Fibroblast of villous mesenchyme (primary cell): ENCODE results near the gene ATG12. TPM values are rescaled to one million over a fixed set of nuclear protein-coding genes. Genes with fewer than 3 reads are reported as not detected.

ENCODE experiments used
- DNase-seq: peaks from one replicate; pipeline ENCODE4 v3.0.0-alpha.2; 2010; ENCODE audit warnings: low read depth
- H3K4me3 ChIP-seq: 2 replicates; pipeline ENCODE4 v1.5.1; 2011; ENCODE audit warnings: low read depth, mild to moderate bottlenecking, low read length
- total RNA-seq: library from RNA; depleted of rRNA; stranded (reverse); fragments of >200 nt; gene quantifications from 2 replicates; pipeline ENCODE4 v1.2.3, GENCODE V29; 2012
- TF ChIP-seq, protein P1 (sequence below): IDR thresholded peaks from 2 replicates; pipeline ENCODE4 v1.5.1; 2012; ENCODE audit warnings: low read depth, mild to moderate bottlenecking, low read length; ENCODE audit not compliant: insufficient read depth

ATG12 gene
- total RNA-seq, 1 donor, result 65.6 TPM

- DNase-seq, result no peak
- no peak overlapping the region for H3K4me3 ChIP-seq
- TF ChIP-seq, protein P1, sequence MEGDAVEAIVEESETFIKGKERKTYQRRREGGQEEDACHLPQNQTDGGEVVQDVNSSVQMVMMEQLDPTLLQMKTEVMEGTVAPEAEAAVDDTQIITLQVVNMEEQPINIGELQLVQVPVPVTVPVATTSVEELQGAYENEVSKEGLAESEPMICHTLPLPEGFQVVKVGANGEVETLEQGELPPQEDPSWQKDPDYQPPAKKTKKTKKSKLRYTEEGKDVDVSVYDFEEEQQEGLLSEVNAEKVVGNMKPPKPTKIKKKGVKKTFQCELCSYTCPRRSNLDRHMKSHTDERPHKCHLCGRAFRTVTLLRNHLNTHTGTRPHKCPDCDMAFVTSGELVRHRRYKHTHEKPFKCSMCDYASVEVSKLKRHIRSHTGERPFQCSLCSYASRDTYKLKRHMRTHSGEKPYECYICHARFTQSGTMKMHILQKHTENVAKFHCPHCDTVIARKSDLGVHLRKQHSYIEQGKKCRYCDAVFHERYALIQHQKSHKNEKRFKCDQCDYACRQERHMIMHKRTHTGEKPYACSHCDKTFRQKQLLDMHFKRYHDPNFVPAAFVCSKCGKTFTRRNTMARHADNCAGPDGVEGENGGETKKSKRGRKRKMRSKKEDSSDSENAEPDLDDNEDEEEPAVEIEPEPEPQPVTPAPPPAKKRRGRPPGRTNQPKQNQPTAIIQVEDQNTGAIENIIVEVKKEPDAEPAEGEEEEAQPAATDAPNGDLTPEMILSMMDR, result no peak
Observed at GRCh38 chr5:115872447-115872846, 31.1 kb upstream of the ATG12 start.

GRCh38 chr5:115869256-115869795 is 28.0 kb upstream of the ATG12 start:
- TF ChIP-seq, protein P1, result no peak
- H3K4me3 ChIP-seq, result no peak overlapping the region
- DNase-seq, result peak; percentile 35

- no peak overlapping the region for H3K4me3 ChIP-seq
- TF ChIP-seq, protein P1, result no peak
- peak; percentile 53 for DNase-seq
Observed at GRCh38 chr5:115859378-115859777, 18.0 kb upstream of the ATG12 start.

DNA sequence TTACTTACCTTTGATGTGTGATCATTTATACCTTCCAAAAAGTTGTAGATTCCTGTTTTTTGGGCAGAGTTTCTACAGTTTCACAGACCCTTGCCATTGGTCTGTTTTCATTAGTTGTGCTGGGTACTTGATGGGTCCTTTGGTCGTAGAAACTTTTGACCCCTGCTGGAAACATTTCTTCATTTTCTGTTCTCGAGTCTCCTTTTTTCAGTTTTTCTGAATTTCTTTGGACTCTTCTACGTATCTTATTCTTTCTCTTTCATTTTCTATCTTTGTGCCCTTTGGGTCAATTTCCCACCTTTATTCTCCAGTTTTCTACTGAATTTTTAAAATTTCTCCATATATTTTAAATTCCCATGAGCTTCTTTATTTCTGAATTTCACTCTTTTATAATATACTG is 17.0 kb upstream of the ATG12 start:
- no peak overlapping the region for H3K4me3 ChIP-seq
- TF ChIP-seq, protein P1, result no peak
- DNase-seq, result no peak

DNA sequence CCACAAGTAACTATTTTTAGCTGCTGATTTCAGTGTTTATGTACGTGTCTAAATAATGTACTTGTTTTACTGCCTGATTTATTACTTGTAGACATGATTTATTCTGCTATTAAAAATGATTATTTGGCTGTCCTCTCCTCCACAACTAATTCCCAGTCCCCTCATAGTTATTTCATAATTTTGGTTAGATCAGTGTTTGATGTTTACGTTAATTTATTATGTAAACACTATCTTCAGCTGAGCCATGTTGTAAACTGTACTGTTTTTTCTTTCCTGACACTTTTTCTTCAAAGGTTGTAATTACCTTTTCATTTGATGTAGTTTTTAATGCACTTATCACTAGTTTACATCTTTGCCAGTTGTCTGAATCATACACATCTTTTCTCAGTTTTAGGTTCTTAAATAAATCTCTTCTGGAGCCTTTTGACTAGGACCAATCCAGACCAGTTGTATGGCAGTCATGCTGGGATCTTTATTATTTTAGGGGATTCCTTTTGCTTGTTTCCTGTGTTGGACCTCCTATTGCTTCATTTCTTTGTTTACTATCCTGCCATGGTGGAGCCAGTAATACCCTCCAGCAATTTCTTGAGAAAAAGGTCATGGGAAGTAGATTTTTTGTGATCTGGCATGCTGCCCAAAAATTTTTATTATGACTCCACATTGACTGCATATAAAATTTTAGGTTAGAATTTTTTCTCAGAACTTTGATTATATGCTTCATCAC is 16.4 kb upstream of the ATG12 start:
- peak; percentile 78 for DNase-seq
- H3K4me3 ChIP-seq, result no peak overlapping the region
- TF ChIP-seq, protein P1, result no peak

GRCh38 chr5:115857057-115857479 is 15.7 kb upstream of the ATG12 start:
- H3K4me3 ChIP-seq, result no peak overlapping the region
- TF ChIP-seq, protein P1, result no peak
- no peak for DNase-seq
